GM12872 (cell line): ENCODE measurements around the gene RNF138.

Source experiments
- CTCF ChIP-seq: IDR thresholded peaks from 3 replicates; pipeline ENCODE4 v1.5.1; 2011; ENCODE audit warnings: low read depth, mild to moderate bottlenecking, low read length, moderate library complexity; ENCODE audit not compliant: insufficient read depth

RNF138 gene

GRCh38 chr18:32092422-32093101 is 888 bp downstream of the RNF138 start:
- TF ChIP-seq CTCF: no peak

GRCh38 chr18:32093102-32093511 is 1.4 kb downstream of the RNF138 start:
- no peak for TF ChIP-seq CTCF

- TF ChIP-seq CTCF: no peak
These were observed 1.8 kb downstream of the RNF138 start for GRCh38 chr18:32093523-32093922.

- TF ChIP-seq CTCF: no peak
These were observed 3.7 kb downstream of the RNF138 start for GRCh38 chr18:32095192-32095899.

- TF ChIP-seq CTCF: no peak
These were observed 4.2 kb downstream of the RNF138 start for GRCh38 chr18:32095900-32096229.

GRCh38 chr18:32096946-32097345 is 5.3 kb downstream of the RNF138 start:
- no peak for TF ChIP-seq CTCF

- no peak for TF ChIP-seq CTCF
These were observed 12.8 kb downstream of the RNF138 start for GRCh38 chr18:32104516-32104915.
